NCI-H2081 treated with DMSO at 0.1 percent for 48 hours (cell line): Measurements from ENCODE around the gene RXFP1.

Experiments
- DNase-seq: peaks from one replicate; lab custom pipeline; 2025; lab: John Stamatoyannopoulos, UW

The RXFP1 gene

GRCh38 chr4:158543191-158543590, 21.5 kb downstream of the RXFP1 start:
- DNase-seq, result no peak

- DNase-seq, result no peak
Observed at GRCh38 chr4:158544141-158544540, 22.5 kb downstream of the RXFP1 start.

- DNase-seq, result no peak
Observed at GRCh38 chr4:158553364-158553763, 31.7 kb downstream of the RXFP1 start.

GRCh38 chr4:158560284-158560683, 38.6 kb downstream of the RXFP1 start:
- no peak for DNase-seq

- no peak for DNase-seq
Observed at GRCh38 chr4:158566860-158567259, 45.2 kb downstream of the RXFP1 start.

- DNase-seq, result no peak
Observed at GRCh38 chr4:158571736-158572135, 50.1 kb downstream of the RXFP1 start.

GRCh38 chr4:158572608-158573007, 50.9 kb downstream of the RXFP1 start:
- DNase-seq, result no peak

GRCh38 chr4:158578476-158578875, 56.8 kb downstream of the RXFP1 start:
- DNase-seq, result no peak

GRCh38 chr4:158580064-158580463, 58.4 kb downstream of the RXFP1 start:
- DNase-seq, result no peak

GRCh38 chr4:158581161-158581560, 59.5 kb downstream of the RXFP1 start:
- no peak for DNase-seq

- DNase-seq, result no peak
Observed at GRCh38 chr4:158586881-158587280, 65.2 kb downstream of the RXFP1 start.

GRCh38 chr4:158588285-158588684, 66.6 kb downstream of the RXFP1 start:
- DNase-seq, result no peak

GRCh38 chr4:158588777-158589176, 67.1 kb downstream of the RXFP1 start:
- DNase-seq, result no peak

GRCh38 chr4:158590306-158590705, 68.6 kb downstream of the RXFP1 start:
- DNase-seq, result no peak

- DNase-seq, result no peak
Observed at GRCh38 chr4:158590824-158591223, 69.1 kb downstream of the RXFP1 start.

GRCh38 chr4:158597879-158598596, 76.4 kb downstream of the RXFP1 start:
- no peak for DNase-seq

GRCh38 chr4:158599150-158599549, 77.5 kb downstream of the RXFP1 start:
- DNase-seq, result no peak

GRCh38 chr4:158599765-158600498, 78.2 kb downstream of the RXFP1 start:
- DNase-seq, result no peak

GRCh38 chr4:158604369-158604768, 82.7 kb downstream of the RXFP1 start:
- DNase-seq, result no peak

- no peak for DNase-seq
Observed at GRCh38 chr4:158605393-158605792, 83.7 kb downstream of the RXFP1 start.

GRCh38 chr4:158606969-158607368, 85.3 kb downstream of the RXFP1 start:
- DNase-seq, result no peak

GRCh38 chr4:158609116-158609515, 87.4 kb downstream of the RXFP1 start:
- no peak for DNase-seq

- DNase-seq, result no peak
Observed at GRCh38 chr4:158610790-158611189, 89.1 kb downstream of the RXFP1 start.

- DNase-seq, result no peak
Observed at GRCh38 chr4:158613046-158613445, 91.4 kb downstream of the RXFP1 start.
